ENCODE measurements around the gene BTG4. TPM values are rescaled to one million over a fixed set of nuclear protein-coding genes. Genes with fewer than 3 reads are reported as not detected.

BTG4 gene
- total RNA-seq, 3 donors from 2014 or later (not counting 1 experiment from before 2014, with no cell fraction given) = not detected

DNA sequence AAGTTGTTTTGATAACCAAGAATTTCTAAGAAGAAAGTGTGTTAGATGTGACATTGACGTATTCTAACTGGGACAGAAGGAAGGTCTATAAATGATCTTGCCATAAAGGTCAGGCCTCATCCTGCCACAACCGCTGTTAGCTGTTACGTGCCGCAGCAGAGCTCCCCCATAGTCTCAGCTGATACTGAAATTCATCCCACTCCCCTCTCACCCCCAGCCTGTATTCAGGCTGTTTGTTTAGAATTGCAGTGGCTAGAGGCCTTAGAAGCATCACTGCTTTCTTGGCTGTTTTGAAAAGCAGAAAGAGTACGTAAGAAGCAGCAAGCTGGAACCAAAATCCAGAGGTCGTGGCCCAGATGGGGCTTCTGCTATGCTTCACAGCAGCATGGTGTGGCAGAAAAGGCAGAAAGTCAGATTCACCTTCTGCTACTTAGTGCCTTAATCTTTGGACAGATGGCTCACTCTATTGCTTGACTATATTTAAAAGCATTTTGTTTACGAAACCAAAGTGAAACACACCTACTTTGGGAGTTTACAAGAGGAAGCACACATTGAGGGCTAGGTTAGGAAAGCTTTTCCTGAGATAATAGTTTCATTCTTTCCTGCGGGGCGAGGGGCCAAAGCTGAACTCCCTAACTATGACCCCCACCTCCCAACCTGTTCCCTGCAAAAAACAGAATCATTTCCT, 27.4 kb upstream of the BTG4 start:
- intact Hi-C loops (cut with micrococcal nuclease) = no loop called here
- TF ChIP-seq, protein P1, sequence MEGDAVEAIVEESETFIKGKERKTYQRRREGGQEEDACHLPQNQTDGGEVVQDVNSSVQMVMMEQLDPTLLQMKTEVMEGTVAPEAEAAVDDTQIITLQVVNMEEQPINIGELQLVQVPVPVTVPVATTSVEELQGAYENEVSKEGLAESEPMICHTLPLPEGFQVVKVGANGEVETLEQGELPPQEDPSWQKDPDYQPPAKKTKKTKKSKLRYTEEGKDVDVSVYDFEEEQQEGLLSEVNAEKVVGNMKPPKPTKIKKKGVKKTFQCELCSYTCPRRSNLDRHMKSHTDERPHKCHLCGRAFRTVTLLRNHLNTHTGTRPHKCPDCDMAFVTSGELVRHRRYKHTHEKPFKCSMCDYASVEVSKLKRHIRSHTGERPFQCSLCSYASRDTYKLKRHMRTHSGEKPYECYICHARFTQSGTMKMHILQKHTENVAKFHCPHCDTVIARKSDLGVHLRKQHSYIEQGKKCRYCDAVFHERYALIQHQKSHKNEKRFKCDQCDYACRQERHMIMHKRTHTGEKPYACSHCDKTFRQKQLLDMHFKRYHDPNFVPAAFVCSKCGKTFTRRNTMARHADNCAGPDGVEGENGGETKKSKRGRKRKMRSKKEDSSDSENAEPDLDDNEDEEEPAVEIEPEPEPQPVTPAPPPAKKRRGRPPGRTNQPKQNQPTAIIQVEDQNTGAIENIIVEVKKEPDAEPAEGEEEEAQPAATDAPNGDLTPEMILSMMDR (IDR thresholded peaks at IDR 0.05) = no peak
- peaks cover 30% of the 10 kb centered on the region for H3K27me3 ChIP-seq (ENCODE audit: control insufficient read depth, insufficient read depth, low read length)

DNA sequence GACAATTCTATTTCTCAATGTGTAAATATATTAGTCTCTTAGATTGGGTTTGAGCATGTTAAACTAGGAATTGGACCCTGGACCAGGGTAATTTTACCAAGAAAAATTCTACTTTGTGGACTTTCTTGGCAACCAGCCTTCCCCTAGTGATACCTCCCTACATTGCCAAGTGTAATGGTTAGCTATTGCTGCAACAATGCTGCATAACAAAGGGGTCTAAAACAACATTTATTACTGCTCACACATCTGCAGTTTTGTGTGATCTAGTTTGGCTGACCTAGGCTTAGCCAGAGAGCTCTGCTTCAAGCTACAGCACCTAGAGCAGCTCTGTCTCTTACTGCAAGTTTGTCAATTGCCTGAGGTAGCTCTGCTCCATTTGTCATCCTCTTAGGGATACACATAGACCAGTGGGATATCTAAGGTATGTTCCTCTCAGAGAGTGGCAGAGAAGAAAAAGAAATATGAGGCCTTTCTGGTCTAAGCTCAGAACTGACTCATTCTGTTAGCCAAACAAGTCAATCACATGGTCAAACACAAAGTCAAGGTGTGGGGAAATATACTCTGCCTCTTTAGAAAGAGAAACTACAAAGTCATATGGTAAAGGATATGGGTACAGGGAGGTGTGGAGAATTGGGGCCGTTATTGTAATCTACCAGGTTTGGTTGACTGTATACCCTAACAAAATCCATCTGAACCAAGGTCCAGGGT, 26.4 kb upstream of the BTG4 start:
- H3K4me3 Mint-ChIP-seq = peak overlapping the region; percentile 53
- Histone ChIP-seq H3K27ac (ENCODE audit: low read length) (no peak overlapping the region), H3K4me3 (ENCODE audit: low read length) (no peak overlapping the region), H3K27me3 (ENCODE audit: control insufficient read depth, insufficient read depth, low read length) (peaks cover 34% of the 10 kb centered on the region), H3K4me1 (ENCODE audit: control insufficient read depth, insufficient read depth, low read length) (peaks cover 34% of the 10 kb centered on the region), H3K36me3 (ENCODE audit: control insufficient read depth, insufficient read depth, low read length) (no peaks in the 10 kb centered on the region), H3K9me3 (ENCODE audit: control insufficient read depth, insufficient read depth, low read length) (no peaks in the 10 kb centered on the region)
- intact Hi-C loops (cut with micrococcal nuclease) = no loop called here
- no peaks in the 10 kb centered on the region for H3K36me3 Mint-ChIP-seq
- H3K4me1 Mint-ChIP-seq = peaks cover 24 to 30% of the 10 kb centered on the region in 2 donors
- DNase-seq = no peak
- WGBS (ENCODE audit: insufficient coverage) = 80% methylated on average over 1 of the region's 1 CpG
- TF ChIP-seq, protein P1 (IDR thresholded peaks at IDR 0.05) = no peak
- peak overlapping the region in 1 of 2 donors; percentile 64 for H3K27ac Mint-ChIP-seq
- peak; percentile 38 to 61 (median 55) for ATAC-seq
- H3K27me3 Mint-ChIP-seq (ENCODE audit: low read depth in 2 of 2) = peaks cover 52 to 88% of the 10 kb centered on the region in 2 donors
- no peaks in the 10 kb centered on the region for H3K9me3 Mint-ChIP-seq

More for the DNA sequence above, 27.4 kb upstream of the BTG4 start:
- no peak overlapping the region for H3K4me3 ChIP-seq (ENCODE audit: low read length)
- no peaks in the 10 kb centered on the region for H3K36me3 Mint-ChIP-seq
- peak overlapping the region; percentile 53 for H3K4me3 Mint-ChIP-seq
- H3K27ac ChIP-seq (ENCODE audit: low read length) = no peak overlapping the region
- H3K36me3 ChIP-seq (ENCODE audit: control insufficient read depth, insufficient read depth, low read length) = no peaks in the 10 kb centered on the region
- H3K9me3 ChIP-seq (ENCODE audit: control insufficient read depth, insufficient read depth, low read length) = no peaks in the 10 kb centered on the region
- H3K27ac Mint-ChIP-seq = peak overlapping the region in 1 of 2 donors; percentile 64
- peaks cover 24 to 30% of the 10 kb centered on the region in 2 donors for H3K4me1 Mint-ChIP-seq
- peak in 1 of 2 donors; percentile 56 for DNase-seq
- peaks cover 34% of the 10 kb centered on the region for H3K4me1 ChIP-seq (ENCODE audit: control insufficient read depth, insufficient read depth, low read length)
- H3K27me3 Mint-ChIP-seq (ENCODE audit: low read depth in 2 of 2) = peaks cover 53 to 88% of the 10 kb centered on the region in 2 donors
- H3K9me3 Mint-ChIP-seq = no peaks in the 10 kb centered on the region
- peak in 2 of 3 donors; percentile 21 to 57 for ATAC-seq
- 76% methylated on average over 9 of the region's 9 CpGs for WGBS (ENCODE audit: insufficient coverage)

DNA sequence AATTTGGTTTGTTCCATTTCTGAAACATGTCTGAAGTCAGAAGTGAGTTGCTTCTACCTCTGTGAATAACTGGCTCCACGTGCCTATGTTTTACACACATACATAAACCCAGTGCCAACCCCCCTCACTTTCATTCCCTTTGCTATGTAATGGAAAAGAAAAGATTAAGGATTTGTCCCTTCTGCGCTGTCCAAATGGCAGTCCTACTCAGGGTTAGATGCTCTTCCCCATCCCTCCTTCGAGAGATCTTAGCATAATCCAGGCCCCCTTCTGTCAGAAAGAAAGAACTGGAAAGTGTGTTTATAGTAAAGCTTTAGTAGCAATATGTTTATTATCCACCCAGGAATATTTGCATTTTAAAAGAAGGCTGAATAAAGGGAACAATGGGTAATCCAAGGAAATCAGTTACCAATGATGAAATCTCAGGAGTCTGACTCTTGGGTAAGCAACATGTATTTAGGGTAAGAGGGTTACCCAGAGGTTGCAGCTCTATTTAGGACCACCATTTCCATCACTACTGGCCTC, 25.2 kb upstream of the BTG4 start:
- no peak for ATAC-seq
- no peak overlapping the region for H3K4me3 Mint-ChIP-seq
- intact Hi-C loops (cut with micrococcal nuclease) = no loop called here

More for the DNA sequence above, 25.2 kb upstream of the BTG4 start:
- WGBS (ENCODE audit: insufficient coverage) = no CpG with 5 or more reads among the region's 3 CpGs
- Histone ChIP-seq H3K27ac (ENCODE audit: low read length) (no peak overlapping the region), H3K4me3 (ENCODE audit: low read length) (no peak overlapping the region), H3K9me3 (ENCODE audit: control insufficient read depth, insufficient read depth, low read length) (no peaks in the 10 kb centered on the region), H3K36me3 (ENCODE audit: control insufficient read depth, insufficient read depth, low read length) (no peaks in the 10 kb centered on the region), H3K4me1 (ENCODE audit: control insufficient read depth, insufficient read depth, low read length) (peaks cover 28% of the 10 kb centered on the region), H3K27me3 (ENCODE audit: control insufficient read depth, insufficient read depth, low read length) (peaks cover 35% of the 10 kb centered on the region)
- H3K4me1 Mint-ChIP-seq = peaks cover 19 to 24% of the 10 kb centered on the region in 2 donors
- TF ChIP-seq, protein P1 (IDR thresholded peaks at IDR 0.05) = no peak
- H3K27ac Mint-ChIP-seq = no peak overlapping the region
- no peak for DNase-seq
- H3K27me3 Mint-ChIP-seq (ENCODE audit: low read depth in 2 of 2) = peaks cover 55 to 76% of the 10 kb centered on the region in 2 donors
- H3K36me3 Mint-ChIP-seq = no peaks in the 10 kb centered on the region
- no peaks in the 10 kb centered on the region for H3K9me3 Mint-ChIP-seq
